GM18907 (cell line): ENCODE data around the gene TMEM167A.
A peak's percentile ranks its signal among the peaks of the same experiment; 100 is the strongest.

ENCODE experiments used
- ATAC-seq: cut with Tn5 transposase; IDR thresholded peaks from one replicate; pipeline ENCODE4 v1.9.1; 2021; ENCODE audit warnings: mild to moderate bottlenecking, moderate library complexity; ENCODE audit not compliant: unreplicated experiment

Gene TMEM167A

GRCh38 chr5:83076742-83077661 is at the start of gene TMEM167A, which contains the start of gene XRCC4:
Gene TMEM167A, minus strand, starts transcription at chr5:83077394. Its CDS starts 71 bp downstream, at chr5:83077323.
Gene XRCC4, plus strand, starts transcription at chr5:83077547. Its CDS starts 27,373 bp downstream, at chr5:83104920.
- peak; percentile 99 for ATAC-seq

DNA sequence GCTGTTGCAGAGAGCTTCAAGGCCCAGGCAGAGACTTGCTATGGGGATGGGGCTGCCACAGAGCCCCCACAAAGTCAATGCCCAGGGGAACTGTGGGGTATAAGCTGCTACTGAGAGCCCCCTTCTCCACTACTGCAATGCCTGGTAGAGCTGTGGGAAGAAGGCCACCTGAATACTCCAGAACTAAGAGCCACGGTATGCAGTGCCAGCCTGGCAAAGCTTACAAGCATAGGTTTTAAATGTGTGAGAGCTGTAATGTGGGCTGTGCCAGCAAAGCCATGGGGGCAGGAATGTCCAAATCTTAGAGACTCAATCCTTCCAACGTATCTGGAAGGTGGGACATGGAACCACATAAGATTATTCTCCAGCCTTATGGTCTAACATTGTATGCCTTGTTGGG is 49.3 kb upstream of the TMEM167A start:
- no peak for ATAC-seq

- no peak for ATAC-seq
Measured at GRCh38 chr5:83125560-83125959, 48.4 kb upstream of the TMEM167A start.

DNA sequence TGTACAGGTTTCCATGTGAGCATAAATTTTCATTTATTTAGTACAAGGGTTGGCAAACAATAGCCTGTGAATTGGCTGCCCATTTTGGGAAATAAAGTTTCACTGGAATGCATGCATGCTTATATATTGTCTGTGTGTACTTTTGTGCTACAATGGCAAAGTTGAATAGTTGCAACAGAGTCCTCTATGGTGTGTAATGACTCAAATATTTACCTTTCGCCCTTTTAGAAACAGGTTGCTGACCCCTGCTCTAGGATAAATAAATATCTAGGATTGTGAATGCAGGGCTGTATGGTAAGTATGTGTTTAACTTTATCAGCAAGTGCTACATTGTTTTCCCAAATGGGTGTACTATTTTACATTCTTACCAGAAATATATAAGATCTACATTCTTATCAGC is 47.4 kb upstream of the TMEM167A start:
- no peak for ATAC-seq

DNA sequence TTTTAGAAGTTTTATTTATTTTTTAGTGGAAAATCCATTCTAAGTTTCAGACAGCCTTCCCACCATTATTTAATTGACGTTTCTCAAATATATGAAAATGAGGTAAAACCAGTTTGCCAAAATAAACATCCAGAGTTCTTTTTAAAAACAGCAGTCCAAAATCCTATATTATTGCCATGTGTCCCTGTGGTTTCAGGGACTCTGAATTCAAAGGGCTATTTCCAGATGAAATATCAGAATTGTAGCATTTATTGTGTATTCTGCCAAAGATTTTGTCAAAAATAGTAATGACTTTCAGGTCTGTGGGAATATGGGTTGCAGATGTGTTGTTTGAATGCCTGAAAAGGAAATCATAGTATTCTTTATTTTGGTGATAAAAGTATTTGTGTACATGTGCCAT is 41.8 kb upstream of the TMEM167A start:
- no peak for ATAC-seq

DNA sequence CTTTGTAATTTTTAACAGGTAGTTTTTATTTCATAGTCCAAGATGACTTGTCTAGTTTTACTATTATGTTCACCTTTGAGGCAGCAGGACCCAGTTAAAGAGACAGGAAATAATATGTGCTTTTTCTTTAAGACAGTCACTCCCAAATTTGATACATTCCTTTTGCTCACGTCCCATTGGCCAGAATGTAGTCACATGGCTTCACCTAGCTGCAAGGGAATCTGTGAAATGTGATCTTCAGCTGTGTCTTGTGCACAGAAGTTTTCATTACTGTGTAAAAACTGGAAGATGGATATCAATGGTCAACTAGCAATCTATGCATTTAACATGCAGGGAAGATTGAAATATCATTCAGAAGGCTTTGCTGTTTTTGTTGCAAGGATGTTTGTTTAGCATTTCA is 41.3 kb upstream of the TMEM167A start:
- no peak for ATAC-seq

GRCh38 chr5:83115816-83116215 is 38.6 kb upstream of the TMEM167A start:
- ATAC-seq = no peak

DNA sequence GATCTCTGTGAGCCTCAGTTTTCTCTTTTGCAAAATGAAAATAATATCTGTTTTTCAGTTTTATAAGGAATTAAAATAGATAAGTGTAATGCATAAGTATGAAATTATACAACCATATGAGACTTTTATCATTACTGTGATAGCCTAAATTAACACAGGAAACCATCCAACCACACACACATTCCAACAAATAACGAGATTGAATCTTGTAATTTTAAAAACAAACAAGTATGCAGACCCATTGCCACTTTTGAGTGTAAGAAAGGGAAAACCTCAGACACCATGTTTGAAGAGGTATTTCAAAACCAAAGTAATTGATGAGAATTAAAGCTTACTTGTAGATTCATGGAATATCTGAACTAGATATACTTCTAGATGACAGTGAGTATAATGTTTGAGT is 32.2 kb upstream of the TMEM167A start:
- no peak for ATAC-seq

DNA sequence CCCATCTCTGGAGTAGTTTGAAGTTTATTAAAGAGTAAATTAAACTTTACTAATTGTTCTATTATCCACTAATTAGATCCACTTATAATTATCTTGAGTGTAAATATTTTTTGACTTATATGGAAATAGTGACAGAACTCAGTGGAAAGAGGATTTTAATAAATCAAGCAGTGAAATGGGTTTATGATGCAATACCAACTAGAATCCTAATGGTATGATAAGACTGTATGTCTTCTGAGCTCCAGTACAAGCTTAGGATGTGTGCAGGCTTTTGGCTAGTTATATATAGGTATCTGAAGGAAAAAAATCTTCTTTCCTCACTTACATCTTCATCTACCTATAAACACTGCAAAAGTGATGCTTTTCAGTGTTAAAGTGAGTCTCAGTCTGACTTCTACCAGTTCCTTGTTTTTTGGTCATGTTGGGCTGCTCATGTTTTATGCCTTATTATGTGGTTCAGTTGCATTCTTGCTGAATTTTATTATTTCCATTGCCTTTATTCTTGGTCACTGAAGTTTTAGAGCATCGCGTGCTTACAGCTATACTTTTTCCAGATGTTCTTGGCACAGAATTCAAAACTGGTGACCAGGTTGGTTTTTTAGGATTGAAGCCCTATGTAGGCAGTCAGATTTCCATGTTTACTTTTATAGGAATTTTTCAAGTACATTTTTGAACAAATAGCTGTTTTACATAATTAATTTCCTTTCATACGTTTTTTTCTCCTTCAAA is 30.7 kb upstream of the TMEM167A start:
- ATAC-seq = no peak

- no peak for ATAC-seq
Measured at GRCh38 chr5:83104021-83104420, 26.8 kb upstream of the TMEM167A start.

DNA sequence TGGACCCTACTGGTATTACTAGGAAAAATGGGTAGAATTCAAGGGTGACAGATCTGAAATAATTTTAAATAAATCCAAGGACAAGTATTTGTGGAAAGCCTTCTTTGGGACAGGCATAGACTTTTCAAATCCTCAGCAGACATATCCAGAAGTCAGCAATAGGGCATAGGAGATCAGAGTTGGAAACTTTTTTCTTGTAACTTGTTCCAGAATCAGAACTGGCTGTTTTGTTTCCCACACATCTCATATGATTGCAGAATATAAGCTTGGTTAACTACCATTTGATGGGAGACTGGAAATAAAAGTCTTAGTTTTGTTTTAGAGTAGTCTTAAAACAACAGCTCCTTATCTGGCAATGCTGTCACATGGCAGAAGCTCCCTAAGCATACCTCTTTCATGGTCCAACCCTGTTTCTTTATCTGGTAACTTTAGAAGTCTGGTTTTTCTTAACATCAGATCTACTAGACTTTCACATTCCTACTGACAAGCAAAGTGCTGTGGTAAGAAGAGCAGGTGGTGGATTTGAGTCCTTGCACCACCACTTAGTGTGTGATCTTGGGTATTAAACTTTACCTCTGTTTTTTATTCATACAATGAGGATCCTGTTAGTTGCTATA is 25.3 kb upstream of the TMEM167A start:
- no peak for ATAC-seq

DNA sequence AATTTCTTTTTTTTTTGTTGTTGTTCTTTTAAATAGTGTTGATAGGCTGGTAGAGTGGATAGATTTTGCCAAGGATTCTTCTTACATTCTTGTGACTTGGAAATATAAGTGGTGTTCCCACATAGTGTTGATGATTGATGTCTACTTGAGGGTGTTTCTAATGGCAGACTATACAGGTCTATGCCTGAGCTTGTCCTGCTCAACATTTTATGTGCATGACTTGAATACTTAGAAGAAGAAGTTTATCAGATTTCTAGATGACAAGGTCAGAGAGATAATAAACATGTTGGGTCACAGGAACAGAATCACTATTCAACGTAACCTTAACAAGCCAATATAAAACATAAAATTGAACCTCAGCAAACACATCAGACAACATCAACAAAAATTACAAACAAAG is 24.3 kb upstream of the TMEM167A start:
- no peak for ATAC-seq

GRCh38 chr5:83099445-83099844 is 22.3 kb upstream of the TMEM167A start:
- no peak for ATAC-seq

DNA sequence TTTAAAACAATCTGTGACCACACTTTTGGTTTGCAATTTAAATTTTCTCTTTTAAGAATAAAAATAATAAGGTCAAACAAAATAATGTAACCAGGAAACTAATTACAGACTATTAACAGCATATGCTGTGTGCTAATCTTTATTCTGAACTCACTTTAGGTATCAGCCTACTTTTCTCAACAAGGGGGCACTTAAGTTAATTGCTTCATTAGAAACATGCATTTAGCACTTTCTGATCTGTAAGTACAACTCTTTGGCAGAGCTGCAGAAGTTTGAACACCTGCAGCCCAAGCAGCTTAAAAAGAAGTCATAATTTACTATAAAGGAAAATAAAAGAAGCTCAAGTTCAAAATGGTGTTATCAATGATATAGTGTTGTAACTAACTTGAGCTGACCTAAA is 21.8 kb upstream of the TMEM167A start:
- no peak for ATAC-seq

- ATAC-seq = no peak
Measured at GRCh38 chr5:83097689-83098231, 20.6 kb upstream of the TMEM167A start.

GRCh38 chr5:83096660-83097339 is 19.6 kb upstream of the TMEM167A start:
- no peak for ATAC-seq

DNA sequence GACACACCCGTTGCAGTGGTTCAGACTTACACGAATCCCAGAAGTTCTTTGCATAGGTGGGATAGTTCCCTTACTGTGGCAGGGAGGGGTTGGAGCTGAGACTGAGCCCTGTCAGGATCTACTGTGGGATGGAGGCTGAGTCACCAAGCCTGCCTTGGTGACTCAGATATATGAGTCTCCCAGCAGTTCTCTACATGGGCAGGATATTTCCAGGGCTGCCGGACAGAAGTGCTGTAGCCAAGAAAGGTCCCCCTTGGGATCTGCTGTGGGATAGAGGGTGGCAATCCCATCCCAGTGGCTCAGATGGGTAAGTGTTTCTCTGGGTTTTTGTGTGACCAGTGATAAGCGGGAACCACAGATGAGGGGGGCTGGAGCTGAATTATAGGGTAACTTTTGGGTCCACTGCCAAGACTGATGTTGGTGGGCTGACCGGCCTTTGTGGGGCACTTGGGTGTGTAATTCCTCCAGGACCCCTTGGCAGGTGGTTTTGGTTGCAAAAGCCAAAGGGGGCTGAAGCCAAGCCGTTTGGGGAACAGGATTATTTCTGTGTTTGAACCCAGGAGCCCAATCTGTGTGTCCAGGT is 18.9 kb upstream of the TMEM167A start:
- ATAC-seq = no peak

GRCh38 chr5:83095163-83095956 is 18.2 kb upstream of the TMEM167A start:
- ATAC-seq = no peak

DNA sequence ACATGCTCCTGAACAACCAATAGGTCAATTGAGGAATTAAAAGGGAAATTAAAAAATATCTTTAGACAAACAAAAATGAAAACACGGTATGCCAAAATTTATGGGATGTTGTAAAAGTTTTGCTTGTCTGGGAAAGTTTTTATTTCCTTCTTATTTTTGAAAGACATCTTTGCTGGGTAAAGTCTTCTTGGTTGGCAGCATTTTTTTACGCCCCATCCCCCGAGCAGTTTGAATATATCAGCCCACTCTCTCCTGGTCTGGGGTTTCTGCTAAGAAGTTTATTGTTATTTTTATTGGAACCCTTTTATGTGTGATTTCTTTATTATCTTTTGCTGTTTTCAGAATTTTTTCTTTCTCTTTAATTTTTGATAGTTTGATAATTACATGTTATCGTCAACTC is 16.5 kb upstream of the TMEM167A start:
- no peak for ATAC-seq

- ATAC-seq = no peak
Measured at GRCh38 chr5:83092619-83093018, 15.4 kb upstream of the TMEM167A start.
